Subcutaneous adipose tissue (tissue), 4 donors: ENCODE measurements around the gene MKLN1. TPM values are rescaled to one million over a fixed set of nuclear protein-coding genes. Genes with fewer than 3 reads are reported as not detected.

Experiments used
- total RNA-seq, 4 donors: library from RNA; depleted of rRNA; stranded (reverse); fragments of >200 nt; gene quantifications; one replicate each; pipeline ENCODE4 v1.1.0, GENCODE V29; 2016
- TF ChIP-seq, protein P1 (sequence below): fragments of 450-650 bp; IDR thresholded peaks from one replicate; pipeline ENCODE4 v1.5.1; 2016; ENCODE audit warnings: low read depth, mild to moderate bottlenecking, control low read depth, antibody characterized with exemption, moderate library complexity

MKLN1 gene
- total RNA-seq, 4 donors from 2014 or later: 67.0 to 144 (median 89.2) TPM

- TF ChIP-seq, protein P1, sequence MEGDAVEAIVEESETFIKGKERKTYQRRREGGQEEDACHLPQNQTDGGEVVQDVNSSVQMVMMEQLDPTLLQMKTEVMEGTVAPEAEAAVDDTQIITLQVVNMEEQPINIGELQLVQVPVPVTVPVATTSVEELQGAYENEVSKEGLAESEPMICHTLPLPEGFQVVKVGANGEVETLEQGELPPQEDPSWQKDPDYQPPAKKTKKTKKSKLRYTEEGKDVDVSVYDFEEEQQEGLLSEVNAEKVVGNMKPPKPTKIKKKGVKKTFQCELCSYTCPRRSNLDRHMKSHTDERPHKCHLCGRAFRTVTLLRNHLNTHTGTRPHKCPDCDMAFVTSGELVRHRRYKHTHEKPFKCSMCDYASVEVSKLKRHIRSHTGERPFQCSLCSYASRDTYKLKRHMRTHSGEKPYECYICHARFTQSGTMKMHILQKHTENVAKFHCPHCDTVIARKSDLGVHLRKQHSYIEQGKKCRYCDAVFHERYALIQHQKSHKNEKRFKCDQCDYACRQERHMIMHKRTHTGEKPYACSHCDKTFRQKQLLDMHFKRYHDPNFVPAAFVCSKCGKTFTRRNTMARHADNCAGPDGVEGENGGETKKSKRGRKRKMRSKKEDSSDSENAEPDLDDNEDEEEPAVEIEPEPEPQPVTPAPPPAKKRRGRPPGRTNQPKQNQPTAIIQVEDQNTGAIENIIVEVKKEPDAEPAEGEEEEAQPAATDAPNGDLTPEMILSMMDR: no peak
Measured at GRCh38 chr7:131341690-131342089, 14.0 kb downstream of the MKLN1 start.

- TF ChIP-seq, protein P1: no peak
Measured at GRCh38 chr7:131342864-131343442, 15.3 kb downstream of the MKLN1 start.

- TF ChIP-seq, protein P1: no peak
Measured at GRCh38 chr7:131346885-131347592, 19.4 kb downstream of the MKLN1 start.

GRCh38 chr7:131352032-131352431 is 24.4 kb downstream of the MKLN1 start:
- TF ChIP-seq, protein P1: no peak

DNA sequence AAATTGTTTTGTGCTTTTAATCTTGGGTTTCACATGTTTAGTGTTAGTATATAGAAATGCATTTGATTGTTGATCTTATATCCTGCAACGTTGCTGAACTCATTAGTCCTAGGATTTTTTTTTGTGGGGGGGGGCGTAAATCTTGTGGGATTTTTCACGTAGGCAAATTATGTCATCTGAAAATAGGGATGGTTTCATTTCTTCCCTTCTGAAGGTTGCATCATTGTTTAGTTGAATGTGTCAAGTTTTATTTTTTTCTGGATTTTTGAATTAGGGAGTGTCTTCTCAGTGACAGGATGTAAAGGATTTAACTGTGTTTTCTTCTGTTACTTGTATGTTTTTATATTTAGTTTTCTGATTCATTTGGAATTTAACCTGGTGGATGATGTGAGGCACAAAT is 26.7 kb downstream of the MKLN1 start:
- TF ChIP-seq, protein P1: no peak

- TF ChIP-seq, protein P1: no peak
Measured at GRCh38 chr7:131355917-131356777, 28.5 kb downstream of the MKLN1 start.
